ENCODE data around the gene LENEP.

- TF ChIP-seq CTCF (IDR thresholded peaks at IDR 0.05) (no peak), POLR2AphosphoS5 (IDR thresholded peaks at IDR 0.05) (no peak)
Observed at GRCh38 chr1:155017946-155018316, 24.5 kb downstream of the LENEP start.
